Measurements from ENCODE around the gene GPC5. TPM values are rescaled to one million over a fixed set of nuclear protein-coding genes. Genes with fewer than 3 reads are reported as not detected.

The GPC5 gene
- total and polyA plus RNA-seq, 9 of the 15 experiments (the other 6 are each of a cell fraction or from before 2014, with no cell fraction given): 0.18 to 0.27 TPM; not detected in 7

DNA sequence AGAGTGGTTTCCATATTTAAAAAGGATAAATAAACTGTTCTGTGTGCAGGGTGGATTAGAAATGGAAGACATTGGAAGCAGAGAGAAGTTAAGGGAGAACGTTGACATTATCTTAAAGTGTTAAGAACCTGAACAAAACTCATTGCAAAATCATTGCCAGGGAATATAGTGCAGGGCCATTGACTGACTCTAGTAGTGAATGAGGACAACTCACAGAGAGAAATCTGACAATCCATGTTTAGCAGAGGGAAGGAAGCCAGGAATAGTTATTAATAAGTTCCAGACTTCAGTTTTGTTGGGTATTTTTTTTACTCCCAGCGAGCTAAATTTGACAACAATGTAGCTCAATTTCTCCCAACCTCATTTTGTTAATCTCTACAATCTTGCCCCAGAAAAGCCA is 1273.4 kb downstream of the GPC5 start:
- intact Hi-C loops (cut with micrococcal nuclease): no loop called here
- Histone ChIP-seq H3K9me1 (ENCODE audit: control insufficient read depth, insufficient read depth, low read length) (no peaks in the 10 kb centered on the region), H3K9me3 (replicated peaks; ENCODE audit: control insufficient read depth, insufficient read depth, low read depth, low read length) (no peaks in the 10 kb centered on the region; the same call in 1 of the 2 replicates), H4K20me1 (replicated peaks; ENCODE audit: control insufficient read depth, insufficient read depth, low read length) (no peaks in the 10 kb centered on the region), H3K27me3 (ENCODE audit: control insufficient read depth in 2 of 2, insufficient read depth in 2 of 2, low read length in 2 of 2) (no peaks in the 10 kb centered on the region), H3K36me3 (ENCODE audit: control insufficient read depth, insufficient read depth, low read length) (no peaks in the 10 kb centered on the region), H3K4me3 (no peak overlapping the region), H3K9ac (ENCODE audit: insufficient read depth in 1 of 2, low read depth in 2 of 2, low read length in 2 of 2) (no peak overlapping the region), H3K79me2 (ENCODE audit: control insufficient read depth, insufficient read depth, low read length) (no peaks in the 10 kb centered on the region), H3K27ac (ENCODE audit: extremely low read depth, low read depth, low read length) (no peak overlapping the region), H2AFZ (ENCODE audit: low read depth, low read length) (no peak overlapping the region), H3K4me2 (ENCODE audit: insufficient read depth, low read length) (no peak overlapping the region), H3K4me1 (replicated peaks in 1 of 2; ENCODE audit: control insufficient read depth in 2 of 2, insufficient read depth in 2 of 2, low read length in 2 of 2) (no peaks in the 10 kb centered on the region)
- ChIA-PET CTCF (ENCODE audit: low intra/inter-chr PET ratio) (no interaction called here), POLR2A (no interaction called here)
- DNase-seq (ENCODE audit: extremely low read depth in 1 of 4, low spot score in 3 of 4): no peak
- TF ChIP-seq SP1 (CRISPR knock-in tag; IDR thresholded peaks at IDR 0.05) (no peak), SMAD1 (IDR thresholded peaks at IDR 0.05; ENCODE audit: low read depth, low read length, partially characterized antibody) (no peak), MTA2 (IDR thresholded peaks at IDR 0.05; ENCODE audit: low read depth) (no peak), ZNF280A (IDR thresholded peaks at IDR 0.05; ENCODE audit: low read depth, partially characterized antibody) (no peak), HDAC8 (tag; IDR thresholded peaks at IDR 0.05) (no peak), PTRF (tag; IDR thresholded peaks at IDR 0.05) (no peak), MAFF (IDR thresholded peaks at IDR 0.05; ENCODE audit: low read length) (no peak), POLR2G (IDR thresholded peaks at IDR 0.05; ENCODE audit: low read depth, low read length) (no peak), SMARCB1 (IDR thresholded peaks at IDR 0.05; ENCODE audit: insufficient read length, low read depth) (no peak), SLC30A9 (CRISPR knock-in tag; IDR thresholded peaks at IDR 0.05) (no peak), MAFG (tag; conservative IDR thresholded peaks at IDR 0.05) (no peak), TCFL5 (CRISPR knock-in tag; conservative IDR thresholded peaks at IDR 0.05) (no peak), RREB1 (CRISPR knock-in tag; IDR thresholded peaks at IDR 0.05) (no peak)
- TF ChIP-seq, protein P1, sequence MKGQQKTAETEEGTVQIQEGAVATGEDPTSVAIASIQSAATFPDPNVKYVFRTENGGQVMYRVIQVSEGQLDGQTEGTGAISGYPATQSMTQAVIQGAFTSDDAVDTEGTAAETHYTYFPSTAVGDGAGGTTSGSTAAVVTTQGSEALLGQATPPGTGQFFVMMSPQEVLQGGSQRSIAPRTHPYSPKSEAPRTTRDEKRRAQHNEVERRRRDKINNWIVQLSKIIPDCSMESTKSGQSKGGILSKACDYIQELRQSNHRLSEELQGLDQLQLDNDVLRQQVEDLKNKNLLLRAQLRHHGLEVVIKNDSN (CRISPR knock-in tag; IDR thresholded peaks at IDR 0.05): no peak
- FAIRE-seq: no peak
- BruUV-seq (replicated peaks): no TSS peak
- in situ Hi-C loops (cut with MboI): no loop called here
- ATAC-seq: no peak
- WGBS (ENCODE audit: insufficient coverage, low coverage, missing lambda C conversion rate): under 1% methylated on average over 2 of the region's 2 CpGs
